Measurements from ENCODE around the gene NR4A2.

Gene NR4A2

DNA sequence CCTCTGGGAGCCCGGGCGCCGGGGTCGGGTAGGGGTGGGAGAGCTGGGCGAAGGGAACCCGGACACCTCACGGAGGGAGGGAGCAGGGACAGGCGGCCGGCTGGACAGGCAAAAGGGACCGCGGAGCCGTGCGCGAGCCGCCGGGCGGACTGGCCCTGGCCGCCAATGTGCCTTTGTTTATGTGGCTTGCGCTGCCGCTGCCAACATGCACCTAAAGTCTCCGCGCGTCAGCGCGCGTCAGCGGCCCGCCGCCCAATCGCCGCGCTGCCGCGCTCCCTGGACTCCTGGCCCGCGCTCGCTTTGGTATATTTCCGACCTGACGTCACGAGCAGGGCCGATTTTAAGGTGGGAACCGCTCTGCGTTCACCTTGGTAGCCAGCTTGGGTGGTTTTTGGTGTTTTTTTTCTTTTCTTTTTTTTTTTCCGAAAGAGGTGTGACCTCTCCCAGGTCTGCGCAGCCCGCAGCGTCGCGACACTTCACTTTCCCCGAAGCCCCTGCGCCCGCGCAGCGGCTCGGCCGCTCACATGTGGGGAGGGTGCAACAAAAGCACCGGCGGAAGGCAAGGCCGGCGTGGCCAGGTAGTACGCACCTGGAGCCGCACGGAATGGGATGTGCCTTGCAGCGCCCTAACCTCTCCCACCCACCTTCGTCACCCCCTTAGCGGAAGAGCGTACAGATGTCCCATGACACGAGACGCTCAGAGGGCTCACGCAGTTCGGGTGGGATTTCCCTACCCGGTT lies at the start of gene NR4A2:
Gene NR4A2 (minus strand): TSS at position 188 of the 740 bp plus-strand sequence. CDS start 2,535 bp downstream, outside the sequence.
- DNase-seq, result peak; percentile 85

DNA sequence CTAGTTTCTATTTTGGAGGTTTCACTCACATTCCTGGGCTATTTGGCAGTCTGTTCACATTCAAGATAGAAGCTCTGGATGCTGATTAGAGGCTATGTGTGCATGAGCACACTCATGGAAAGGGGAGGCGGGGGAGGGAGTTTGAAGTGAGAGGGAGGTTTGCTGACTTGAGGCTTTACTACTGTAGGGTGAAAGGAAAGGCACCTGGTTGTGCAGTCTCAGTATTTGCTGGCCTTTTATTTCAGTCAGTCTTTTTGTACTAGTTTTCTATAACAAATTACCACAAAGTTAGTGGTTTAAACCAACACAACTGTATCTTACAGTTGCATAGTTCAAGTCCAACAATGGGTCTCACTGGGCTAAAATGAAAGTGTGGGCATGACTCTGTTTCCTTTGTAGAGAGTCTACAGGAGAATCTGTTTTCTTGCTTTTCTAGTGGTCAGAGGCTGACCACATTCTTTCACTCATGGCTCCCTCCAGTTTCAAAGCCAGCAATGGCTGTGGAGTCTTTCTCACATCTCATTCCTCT lies 47.7 kb upstream of the NR4A2 start:
- no peak for DNase-seq

DNA sequence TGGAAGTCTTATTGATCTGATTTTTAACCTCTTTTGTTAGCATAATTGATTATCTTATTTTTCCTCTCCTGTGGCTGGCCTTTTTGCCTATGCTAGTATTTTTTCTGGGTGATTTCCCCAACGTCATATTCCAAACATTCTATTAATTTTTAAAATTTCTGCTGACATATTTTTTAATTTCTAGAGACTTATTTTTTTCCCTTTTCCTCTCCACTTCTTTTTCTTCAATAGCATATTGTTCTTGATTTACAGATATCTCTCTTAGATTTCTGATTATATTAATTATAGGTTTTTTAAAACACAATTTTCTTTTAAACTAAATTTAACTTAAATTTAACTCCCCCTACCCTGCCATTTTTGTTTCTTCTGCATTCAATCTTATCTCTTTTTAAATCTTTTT lies 47.2 kb upstream of the NR4A2 start:
- DNase-seq, result no peak

DNA sequence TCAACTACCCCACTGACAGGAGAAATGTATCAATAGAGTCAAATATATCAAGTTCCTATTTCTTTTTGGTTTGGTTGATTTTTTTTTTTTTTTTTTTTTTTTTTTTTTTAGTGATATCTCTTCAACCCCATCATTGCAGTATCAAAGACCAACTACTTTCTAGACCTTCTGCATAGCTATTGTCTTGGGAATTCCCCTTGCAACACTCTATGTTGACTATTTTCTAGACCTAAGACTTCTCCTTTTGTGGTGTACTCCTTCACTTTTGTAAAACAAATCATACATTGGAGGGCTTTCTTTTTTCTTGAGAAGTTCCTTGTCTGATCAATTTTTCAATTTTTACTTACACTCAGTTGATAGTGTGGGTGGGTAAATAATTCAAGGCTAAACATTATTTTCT lies 46.5 kb upstream of the NR4A2 start:
- DNase-seq, result no peak

DNA sequence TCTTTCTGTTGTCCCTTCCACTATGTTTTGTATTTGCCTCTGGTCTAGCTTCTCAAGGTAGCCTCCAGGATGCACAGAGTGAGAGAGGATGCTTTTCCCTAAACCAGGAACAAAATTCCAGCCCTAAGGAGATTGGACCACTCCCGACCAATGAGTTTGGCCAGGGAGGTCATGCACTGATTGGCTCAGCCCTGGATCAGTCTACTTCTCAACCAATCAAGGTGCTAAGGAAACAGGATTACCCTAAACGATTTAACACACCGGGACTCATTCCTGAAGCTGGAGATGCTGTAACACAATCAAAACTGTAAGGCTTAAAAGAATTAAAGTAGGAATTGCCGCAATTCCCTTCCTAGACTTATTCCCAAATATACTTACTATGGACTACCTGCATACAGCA lies 34.2 kb upstream of the NR4A2 start:
- no peak for DNase-seq

DNA sequence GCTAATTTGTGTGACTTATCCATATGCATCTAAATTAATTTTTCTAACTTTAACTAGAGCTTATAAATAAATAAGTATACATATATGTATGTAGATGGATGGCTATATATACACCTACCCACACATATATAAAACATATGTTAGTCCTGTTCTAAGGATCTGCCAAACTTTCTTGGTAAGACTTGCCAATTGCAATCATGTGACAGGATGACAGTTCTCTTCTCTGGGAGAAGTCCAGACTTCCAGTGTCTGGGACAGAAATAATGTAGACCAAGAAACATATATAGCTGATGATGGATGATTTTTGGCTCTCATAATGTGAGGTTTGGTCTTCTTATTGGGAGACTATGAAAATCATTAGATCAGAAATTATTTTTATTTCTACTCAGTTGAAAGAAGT lies 30.6 kb upstream of the NR4A2 start:
- DNase-seq, result no peak

DNA sequence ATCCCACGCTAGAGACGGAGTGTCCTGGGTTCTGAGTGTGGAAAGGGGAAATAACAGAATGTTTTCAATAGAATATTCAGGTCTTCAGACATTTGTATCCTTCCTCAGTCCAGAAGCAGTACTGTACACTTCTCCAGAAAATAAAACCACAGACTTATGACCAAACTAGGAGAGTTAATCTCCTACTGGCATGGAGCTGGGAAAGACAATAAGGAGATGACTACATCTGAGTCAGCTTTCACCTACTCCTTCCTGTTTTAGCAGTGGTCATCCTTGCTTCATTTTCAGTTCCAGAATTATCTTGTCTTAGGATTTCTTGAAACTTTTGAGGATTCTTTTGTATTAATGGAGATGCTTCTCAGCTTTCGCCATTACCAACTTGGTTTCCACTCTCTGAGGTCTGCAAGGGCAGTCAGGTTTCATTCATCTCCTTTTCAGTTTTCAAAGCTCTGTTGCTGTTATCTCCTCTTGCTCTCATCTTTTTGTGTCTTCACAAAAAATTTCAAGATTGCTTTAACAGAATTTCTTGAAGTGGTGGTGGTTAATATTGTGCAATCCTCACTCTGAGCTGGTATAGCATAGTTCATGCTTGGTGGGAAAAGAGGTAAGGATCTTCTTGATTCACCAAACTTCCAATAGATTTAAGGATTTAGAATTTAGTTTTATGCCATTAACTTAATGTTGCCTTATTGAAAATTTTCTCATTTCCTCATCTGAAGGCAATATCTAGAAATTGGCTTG lies 23.7 kb upstream of the NR4A2 start:
- no peak for DNase-seq

DNA sequence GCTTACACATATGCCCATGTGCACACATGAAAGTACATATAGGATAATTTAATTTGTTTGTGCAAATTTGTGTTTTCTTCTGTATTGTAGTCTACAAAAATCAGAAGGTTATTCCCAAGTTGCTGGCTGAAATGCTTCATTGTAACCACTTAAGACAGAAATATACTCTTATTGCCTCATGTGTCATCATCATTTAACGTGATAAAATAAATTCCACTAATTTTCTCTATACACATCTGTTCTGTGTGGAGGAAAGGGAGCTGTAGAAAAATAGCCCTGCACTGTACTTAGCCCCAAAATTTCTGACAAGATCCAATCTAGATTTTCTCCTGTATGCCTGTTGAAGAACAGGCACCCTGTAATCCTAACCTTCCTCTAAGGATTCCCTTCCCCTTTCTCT lies 20.4 kb upstream of the NR4A2 start:
- no peak for DNase-seq

DNA sequence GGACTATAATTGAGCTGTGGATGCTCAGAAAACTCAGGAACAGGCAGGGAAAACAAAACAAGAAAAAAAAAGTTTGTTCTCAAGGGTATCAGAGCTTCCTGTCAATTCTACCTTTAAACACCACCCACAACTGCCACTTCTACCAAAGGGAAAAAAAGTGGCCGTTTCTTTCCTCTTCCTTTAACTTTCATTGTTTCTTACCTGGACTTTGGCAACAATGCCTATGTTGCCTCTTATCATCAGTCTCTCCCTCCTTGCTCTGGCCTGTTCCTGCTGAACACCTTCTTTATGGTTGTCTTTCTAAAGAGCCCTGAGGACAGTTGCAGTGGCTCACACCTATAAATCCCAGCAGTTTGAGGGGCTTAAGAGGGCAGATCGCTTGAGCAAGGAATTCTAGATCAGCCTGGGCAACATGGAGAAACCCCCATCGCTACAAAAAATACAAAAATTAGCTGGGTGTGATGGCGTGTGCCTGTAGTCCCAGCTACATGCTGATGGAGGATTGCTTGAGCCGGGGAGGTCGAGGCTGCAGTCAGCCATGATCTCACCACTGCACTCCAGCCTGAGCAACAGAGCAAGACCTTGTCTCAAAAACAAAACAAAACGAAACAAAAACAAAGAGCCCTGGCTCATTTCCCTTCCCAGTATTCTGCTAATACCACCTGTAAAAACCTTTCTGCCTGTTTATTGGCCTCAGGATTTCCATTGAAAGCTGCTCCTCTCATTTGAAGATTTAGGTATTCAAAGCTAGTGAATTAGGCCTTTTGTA lies 18.0 kb upstream of the NR4A2 start:
- DNase-seq, result no peak

DNA sequence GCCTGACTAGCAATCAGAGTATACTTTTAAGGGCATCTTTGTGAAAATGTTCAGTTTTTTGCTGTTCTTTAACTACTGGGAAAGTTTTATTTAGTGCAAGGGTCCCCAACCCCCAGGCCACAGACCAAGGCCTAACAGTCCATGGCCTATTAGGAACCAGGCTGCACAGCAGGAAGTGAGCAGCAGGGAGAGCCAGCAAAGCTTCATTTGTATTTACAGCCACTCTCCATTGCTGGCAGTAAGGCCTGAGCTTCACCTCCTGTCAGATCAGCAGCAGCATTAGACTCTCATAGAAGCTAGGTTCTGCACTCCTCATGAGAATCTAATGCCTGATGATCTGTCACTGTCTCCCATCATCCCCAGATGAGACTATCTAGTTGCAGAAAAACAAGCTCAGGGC lies 17.1 kb upstream of the NR4A2 start:
- no peak for DNase-seq

DNA sequence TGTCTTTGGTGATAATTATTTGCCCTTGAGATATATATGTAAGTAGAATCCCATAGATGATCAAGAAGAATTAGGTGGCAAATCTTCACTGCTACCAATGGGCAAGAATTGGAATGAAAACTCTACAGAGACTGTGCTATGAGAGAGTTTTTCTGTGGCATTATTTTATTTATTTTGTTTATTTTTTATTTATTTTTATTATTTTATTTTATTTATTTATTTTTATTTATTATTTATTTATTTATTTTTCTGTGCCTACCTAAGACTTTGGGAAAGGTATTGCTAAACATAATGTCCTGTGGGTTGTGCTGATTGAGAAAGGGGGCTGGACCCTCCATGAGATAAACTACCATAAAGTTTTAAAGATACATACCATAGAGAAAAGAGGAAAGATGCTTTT lies 16.6 kb upstream of the NR4A2 start:
- DNase-seq, result no peak

DNA sequence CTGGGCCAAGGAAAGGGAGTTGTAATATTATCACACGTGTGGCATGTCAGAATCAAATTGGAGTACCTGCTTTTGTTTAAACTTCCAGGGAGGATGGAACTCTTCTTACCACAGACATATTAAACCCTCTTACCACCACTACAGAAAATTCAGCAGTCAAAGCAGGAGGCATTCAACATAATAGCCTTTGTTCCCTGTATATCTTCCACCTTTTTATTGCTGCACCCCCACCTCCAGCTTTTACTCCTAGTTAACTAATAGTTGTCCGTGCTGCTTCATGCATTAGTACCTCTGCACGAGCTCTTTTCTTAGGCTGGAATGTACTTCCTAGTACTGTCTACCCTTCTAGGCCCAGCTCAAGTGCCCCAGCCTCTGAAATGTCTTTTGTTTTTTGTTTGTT lies 14.9 kb upstream of the NR4A2 start:
- DNase-seq, result no peak

DNA sequence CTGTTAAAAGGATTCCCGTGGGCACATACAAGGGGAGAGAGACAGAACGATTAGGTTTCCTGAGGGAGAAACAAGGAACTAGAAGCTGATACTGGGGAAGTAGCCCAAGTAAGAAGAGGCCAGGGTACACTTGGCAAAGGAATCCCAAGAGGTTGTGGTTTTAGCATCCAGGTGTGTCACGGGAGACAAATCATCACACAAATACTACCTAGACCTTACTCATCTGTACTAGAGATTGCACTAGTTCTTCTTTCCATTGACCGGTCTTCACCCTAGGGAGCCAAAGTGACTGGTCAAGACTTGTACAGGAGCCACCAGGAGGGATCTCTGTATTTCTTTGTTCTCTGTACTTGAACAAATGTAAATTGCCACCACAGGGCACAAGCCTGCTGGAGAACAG lies 14.2 kb upstream of the NR4A2 start:
- DNase-seq, result no peak

DNA sequence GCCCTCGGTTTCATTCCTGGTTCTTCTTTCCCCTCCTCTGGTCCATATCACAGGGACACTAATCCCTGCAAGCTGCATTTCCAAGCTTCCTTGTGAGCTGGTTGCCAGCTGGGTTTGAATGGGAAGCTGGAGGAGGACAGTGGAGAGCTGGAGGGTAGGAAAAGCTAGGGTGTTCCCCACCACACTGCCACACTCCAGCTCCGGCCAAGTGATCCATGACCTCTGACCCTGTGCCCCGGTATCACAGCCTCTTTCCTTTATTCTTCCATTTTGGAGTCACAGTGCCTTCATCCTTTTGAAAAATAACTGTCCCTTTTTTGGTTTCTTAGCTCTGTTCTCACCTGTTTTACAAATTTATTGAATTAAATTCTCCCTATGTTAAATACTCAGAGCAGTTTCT lies 13.1 kb upstream of the NR4A2 start:
- DNase-seq, result no peak

DNA sequence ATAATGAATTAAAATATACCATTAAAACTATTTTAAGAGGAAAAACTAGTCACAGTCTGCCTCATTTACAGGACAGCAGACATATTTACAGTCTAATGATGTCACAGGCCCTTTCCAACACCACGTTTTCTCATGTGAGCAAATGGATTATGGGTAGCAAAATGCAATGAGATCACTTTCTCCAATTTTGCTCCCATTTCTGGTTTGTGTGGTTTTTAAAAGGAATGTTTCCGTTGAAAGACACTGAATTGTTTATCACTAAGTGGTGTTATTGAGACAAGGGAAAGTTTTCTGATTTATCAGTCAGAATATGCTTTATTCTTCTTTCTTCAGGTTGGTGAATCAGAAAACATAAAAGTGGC lies 11.4 kb upstream of the NR4A2 start:
- no peak for DNase-seq

DNA sequence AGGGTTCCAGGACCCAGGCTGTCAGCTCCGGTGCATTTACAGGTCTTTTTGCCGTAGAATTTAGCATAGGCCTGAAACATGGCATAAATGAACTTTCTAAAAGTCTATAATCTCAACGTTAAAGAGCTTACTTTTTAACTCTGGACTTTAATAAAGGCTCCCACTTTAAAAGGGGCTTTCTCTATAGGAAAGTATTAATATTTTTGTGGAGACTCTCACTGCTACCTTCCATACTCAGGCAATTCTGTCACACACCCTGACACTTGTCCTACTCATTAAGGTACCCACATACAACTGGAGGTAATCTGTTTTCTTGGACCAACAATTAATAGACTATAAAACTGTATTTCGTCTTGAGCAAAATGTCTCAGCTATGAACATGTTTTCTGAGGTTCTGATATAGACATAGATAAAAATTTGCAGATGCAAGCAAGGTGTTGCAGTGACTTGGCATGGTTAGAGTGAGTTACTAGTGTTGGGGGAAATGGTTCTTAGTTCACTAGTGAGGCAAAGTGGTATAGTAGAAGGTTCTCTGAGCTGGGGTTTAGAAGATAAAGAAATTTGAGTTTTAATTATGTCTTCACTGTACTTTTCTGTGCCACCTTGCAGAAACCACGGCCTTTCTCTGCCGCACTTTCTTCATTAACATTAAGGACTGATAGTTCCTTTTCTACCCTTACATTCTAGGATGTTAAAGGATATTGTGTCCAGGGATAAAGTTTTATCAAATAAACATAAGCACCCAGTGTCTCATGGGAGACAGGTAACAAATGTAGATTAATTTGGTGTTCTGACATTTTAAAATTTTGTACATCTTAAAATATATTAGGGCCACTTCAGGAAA lies 10.8 kb upstream of the NR4A2 start:
- no peak for DNase-seq

DNA sequence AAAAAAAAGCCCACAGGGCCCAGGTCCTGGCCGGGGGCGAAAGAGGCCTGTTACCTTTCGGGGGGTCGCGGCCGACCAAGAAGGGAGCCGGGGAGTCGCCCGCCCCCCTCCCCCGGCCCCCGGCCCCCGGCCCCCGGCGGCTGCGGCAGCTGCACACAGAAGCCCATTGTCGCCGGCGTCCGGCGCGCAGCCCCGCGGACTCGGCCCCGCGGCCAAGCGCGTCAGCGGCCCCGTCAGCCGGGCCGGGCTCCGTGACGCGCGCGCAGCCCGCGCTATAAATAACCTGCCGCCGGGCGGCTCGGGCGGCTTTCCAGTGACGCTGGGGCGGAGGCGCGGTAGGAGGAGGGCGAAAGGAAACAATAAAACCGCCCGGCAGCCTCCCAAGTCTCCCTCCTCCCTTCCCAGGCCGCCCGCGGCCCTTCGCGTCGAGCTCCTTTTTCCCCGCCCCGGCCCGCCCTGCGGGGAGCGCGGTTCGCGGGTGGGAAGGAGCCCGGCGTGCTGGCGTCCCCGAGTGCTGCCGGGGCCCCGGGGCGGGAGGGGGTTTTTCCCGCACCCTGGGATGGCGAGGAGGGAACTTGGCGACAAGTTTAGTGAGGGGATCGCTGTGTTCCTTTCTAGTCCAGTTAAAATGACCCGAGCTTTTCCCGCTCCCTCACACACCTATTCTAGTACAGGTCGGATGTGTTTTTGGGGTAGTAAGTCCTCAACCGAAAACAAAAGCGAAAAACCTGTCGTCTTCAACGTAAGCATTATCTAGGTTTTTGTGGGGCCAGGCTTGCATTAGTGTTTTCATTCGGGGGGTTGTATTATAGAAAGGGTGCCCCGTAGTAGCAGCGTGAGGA lies 10.0 kb upstream of the NR4A2 start:
- DNase-seq, result peak; percentile 77

DNA sequence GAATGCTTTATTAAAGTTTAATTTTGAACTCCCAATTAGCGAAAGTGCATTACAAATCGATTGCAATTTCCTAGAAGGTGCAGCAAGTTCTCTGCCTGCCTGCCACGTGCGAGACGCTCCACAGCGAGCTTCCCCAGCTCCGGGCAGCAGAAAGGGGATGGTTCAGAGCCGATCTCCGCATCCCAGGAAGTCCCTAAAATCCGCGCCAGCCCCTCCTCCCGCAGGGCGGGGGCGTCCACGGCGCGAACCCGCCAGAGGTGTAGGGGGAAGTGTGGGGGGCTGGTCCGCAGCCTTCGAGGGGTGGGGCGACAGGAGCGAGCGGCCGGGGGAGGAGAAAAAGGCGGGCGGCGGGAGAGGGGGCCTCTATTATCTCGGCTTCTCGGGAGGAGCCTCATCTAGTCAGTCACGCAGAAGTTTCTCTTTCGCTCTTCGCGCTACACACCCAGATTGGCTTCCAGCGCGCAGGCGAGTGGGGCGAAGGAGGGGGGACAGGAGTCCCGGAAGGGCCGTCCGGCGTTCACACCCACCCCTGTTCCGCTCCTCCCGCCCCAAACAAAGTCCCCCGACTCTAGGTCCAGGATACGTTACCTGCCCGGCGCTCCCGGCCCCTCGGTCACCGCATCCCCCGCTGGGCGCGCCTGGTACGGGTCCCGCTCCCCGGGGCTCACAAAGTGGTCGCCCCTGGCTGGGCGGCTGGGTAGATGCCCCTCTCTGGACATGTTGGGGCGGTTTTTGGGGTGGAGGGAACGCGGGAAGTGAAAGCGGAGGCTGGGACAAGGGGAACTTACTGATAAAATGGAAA lies 9.1 kb upstream of the NR4A2 start:
- DNase-seq, result peak; percentile 77

DNA sequence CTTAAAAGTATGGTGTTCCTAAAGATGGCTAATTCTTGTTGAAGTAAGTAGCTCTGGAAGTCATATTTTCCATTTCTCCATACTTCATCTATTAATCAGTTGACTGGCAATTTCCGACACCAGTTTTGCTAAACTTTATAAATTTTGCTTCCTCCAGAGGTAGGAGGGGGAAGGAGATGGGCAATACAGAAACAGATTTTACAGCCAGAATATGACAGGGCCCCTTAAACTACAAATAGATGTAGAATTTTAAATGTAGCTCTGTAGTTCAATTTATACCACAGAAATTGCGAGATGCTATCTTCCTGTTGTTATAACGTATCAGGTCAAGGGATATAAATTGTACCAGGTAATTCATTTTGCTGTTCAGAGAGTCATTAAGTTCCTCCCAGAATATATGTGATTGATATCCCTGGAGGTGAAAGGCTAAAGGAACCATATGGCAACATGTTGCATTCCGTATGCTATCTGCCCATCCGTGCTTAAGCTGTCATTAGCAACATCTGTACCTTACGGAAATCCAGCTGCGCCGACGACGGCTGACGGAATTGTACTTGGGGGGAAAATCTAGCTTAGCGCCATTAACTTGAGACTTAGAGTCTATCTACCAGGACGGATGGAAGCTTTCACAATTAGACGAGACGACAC lies 8.4 kb upstream of the NR4A2 start:
- no peak for DNase-seq

DNA sequence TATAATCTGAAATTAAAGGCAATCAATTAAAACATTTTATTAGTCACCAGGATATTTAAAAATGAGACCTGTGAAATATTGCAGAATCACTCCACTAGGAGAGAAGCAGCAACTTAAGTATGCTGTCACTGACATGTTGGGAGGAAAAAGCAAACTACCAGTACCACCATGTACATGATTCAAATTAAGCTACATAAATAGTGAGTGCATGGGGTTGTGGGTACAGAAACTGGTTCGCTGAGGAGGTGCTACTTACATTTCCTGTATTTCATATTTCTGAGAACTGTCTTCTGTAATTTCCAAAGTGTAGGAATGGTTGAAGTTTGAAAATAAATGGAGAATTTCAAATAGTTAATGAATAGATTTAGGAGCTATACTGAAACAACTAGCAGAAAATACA lies 7.9 kb upstream of the NR4A2 start:
- DNase-seq, result no peak
